ENCODE results near the gene DESI2.
"Not testable (repeated sequence)": the region's sequence is repeated elsewhere in the genome, so short reads cannot be mapped to it uniquely, and the experiment has no call there.

Gene DESI2

DNA sequence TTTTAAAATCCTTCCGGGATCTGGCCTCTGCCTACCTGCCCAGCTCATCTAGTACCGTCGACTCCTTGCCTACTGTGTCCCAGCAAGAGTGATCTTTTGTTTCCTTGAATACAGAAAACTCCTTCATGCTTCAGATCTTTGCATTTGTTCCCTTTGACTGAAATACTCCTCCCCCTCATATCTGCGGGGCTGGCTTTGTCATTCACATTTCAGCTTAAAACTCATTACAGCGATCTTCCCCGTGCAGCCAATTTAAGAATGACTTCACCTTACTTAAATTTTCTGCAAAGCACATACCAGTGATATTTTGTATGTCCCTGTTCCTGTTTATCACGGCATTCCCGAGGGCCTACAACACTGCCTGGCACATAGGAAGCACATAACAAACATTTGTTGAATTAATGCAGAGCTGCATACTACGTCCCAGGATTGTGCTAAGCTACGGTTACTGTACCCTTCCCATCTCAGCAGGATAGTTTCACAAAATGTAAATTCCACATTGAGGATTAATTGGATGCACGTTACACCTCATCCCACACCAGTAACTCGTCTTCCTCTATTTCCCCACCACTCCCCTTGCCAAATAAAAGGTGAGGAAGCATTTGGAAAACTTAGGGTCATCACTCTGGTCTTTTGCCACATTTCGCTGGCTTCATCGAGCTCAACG is 837 bp upstream of the DESI2 start:
- peak; percentile 27 for DNase-seq
- in situ Hi-C loops (cut with HindIII; ENCODE audit: low pct_ligation_motif_present, low pct_unique_long_range_greater_than_20kb, low sequenced_read_pairs): no loop called here

DNA sequence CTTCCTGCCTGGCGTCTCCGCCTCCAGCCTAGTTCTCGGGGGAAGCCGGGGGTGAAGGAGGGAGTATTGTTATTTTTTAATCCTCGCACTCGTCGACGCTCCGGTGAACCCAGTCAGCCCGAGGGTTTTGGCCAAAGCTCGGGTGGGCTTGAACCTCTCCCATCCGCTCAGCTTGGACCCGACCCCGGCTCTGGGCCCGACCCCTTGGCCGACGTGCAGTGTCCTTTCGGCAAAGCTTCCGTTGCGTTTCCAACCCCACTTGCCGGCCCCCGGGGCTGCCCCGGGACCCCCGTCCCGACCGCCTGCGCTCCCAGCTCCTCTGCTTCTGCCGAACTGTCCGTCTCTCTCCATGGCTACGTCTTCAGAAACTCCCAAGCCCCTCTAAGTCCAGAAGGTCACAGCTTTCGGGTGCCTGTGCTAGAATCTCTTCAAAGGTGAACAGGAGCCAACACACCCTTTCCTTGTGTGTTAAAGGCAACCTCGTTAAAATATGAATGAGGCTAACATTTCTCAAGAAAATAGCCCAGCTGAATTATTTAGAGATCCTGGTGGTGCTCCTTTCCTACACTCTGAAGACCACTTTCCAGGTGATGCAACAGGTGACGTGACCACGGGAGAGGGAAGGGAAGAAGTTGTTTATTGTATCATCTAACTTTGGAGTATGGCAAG is 647 bp downstream of the DESI2 start:
- DNase-seq: peak; percentile 37
- in situ Hi-C loops (cut with HindIII; ENCODE audit: low pct_ligation_motif_present, low pct_unique_long_range_greater_than_20kb, low sequenced_read_pairs): no loop called here

DNA sequence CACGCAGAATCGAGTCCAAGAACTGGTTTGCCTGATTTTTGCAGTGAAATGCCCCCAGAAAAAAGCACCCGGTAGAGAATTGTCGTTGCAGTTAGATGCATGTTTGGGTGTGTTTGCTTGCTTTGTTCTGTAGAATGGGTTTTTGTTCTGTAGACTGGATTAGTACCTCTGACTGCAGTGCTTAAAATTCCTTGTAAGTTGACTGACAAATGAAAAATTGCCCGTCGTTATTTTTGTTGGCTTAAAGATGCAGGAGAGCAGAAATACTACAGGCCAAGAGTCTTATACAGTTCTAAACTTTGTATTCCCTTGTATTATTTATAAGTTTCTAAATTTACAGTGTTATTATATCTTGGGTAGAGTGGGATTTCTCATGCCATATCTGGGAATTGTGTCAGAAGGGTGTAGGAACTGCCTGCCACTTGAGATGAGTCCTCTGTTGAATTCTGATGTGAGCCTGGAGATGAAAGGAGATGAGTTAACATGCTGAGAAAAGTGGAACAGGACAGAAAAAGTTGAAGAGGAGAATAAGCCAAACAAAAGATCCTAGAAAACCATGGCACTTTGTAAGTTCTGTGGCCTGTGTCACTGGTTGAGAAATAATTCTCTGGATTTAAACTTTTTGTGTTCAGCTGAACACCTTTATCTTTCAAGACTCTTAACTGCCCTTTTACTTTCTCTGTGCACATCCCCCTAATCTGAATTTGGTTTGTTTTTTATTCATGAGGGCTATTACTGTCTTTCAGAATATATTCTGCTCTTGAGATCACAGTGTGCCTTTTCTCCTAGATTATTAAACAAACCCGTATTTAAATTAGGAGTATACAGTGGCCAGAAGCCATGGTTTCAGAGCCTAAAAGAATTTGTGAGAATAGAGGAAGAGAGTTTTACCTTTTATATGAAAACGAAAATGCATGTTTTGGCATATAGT is 1.4 kb downstream of the DESI2 start:
- DNase-seq: peak; percentile 9
- in situ Hi-C loops (cut with HindIII; ENCODE audit: low pct_ligation_motif_present, low pct_unique_long_range_greater_than_20kb, low sequenced_read_pairs): no loop called here

DNA sequence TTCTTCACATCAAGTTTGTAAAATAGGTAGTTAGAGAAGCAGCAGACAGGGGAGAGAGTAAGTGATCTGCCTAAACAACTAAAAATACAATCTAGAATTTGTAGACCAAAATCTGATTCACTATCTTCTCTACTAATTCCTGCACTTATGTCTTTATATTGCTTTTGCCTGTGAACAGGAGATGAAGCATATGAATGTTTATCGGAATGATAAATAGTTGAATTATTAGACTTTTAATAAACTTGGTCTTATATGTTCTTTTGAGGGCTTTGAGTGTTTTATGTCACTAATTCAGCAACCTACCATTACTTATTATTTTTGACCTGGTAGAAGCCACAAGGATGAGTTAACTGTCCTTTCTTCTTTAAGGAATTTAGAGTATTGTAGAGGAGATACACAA is 2.3 kb downstream of the DESI2 start:
- in situ Hi-C loops (cut with HindIII; ENCODE audit: low pct_ligation_motif_present, low pct_unique_long_range_greater_than_20kb, low sequenced_read_pairs): no loop called here
- no peak for DNase-seq

DNA sequence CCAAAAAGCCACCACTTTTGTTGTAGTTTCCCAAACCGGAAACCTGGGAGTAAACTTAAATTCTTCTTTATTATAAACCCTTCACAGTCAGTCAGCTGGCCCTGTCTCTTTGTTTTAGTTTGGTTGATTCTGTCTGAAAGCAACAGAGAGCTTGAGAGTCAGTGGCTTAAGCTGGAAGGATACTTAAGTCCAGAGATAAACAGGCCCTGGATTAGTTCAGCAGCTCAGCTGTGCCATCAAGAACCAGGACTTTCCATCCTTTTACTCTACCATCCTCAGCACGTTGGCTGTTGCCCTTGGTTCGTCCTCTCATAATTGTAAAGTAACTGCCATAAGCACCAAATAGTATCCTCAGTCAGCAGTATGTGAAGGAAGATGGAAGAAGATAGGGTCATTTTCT is 4.5 kb downstream of the DESI2 start:
- in situ Hi-C loops (cut with HindIII; ENCODE audit: low pct_ligation_motif_present, low pct_unique_long_range_greater_than_20kb, low sequenced_read_pairs): no loop called here
- DNase-seq: no peak

DNA sequence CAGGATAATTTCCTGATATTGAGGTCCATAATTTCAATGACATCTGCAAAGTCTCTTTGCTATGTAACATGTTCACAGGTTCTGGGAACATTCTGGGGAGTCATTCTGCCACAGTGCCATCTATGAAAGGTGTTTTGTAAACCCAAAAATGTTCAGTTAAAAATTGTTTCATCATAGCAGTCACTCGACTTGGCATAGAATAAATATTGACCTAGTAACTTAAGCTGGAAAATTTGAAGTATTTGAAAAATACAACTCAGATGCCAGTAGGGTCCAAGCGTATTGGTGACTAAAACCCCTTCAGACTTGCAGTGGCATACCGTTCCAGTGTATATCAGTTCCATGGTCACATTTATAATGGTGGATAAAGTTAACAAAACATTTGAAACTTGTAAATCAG is 6.8 kb downstream of the DESI2 start:
- in situ Hi-C loops (cut with HindIII; ENCODE audit: low pct_ligation_motif_present, low pct_unique_long_range_greater_than_20kb, low sequenced_read_pairs): no loop called here
- no peak for DNase-seq

DNA sequence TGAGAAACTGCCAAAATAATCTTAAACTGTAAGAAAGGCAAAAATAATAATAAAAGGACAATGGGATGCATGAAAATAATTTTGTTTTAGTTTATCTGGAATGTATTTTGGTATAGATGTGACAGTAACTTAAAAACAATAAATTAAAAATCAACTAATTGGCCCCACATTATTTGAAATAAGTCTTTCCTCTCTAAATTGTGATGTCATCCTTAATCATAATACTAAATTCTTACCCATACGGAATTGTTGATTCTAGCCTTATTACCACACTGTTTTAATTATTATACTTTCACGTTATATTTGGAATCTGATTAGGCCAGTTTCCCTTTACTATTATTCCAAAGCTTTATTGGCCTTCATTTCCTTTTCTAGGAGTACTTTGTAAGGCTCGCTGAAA is 7.7 kb downstream of the DESI2 start:
- no peak for DNase-seq
- in situ Hi-C loops (cut with HindIII; ENCODE audit: low pct_ligation_motif_present, low pct_unique_long_range_greater_than_20kb, low sequenced_read_pairs): no loop called here

DNA sequence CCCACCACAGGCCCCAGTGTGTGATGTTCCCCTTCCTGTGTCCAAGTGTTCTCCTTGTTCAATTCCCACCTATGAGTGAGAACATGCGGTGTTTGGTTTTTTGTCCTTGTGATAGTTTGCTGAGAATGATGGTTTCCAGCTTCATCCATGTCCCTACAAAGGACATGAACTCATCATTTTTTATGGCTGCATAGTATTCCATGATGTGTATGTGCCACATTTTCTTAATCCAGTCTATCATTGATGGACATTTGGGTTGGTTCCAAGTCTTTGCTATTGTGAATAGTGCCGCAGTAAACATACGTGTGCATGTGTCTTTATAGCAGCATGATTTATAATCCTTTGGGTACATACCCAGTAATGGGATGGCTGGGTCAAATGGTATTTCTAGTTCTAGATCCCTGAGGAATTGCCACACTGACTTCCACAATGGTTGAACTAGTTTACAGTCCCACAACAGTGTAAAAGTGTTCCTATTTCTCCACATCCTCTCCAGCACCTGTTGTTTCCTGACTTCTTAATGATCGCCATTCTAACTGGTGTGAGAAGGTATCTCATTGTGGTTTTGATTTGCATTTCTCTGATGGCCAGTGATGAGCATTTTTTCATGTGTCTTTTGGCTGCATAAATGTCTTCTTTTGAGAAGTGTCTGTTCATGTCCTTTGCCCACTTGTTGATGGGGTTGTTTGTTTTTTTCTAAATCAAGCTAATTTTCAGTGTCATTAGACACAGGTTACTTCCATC is 8.8 kb downstream of the DESI2 start:
- DNase-seq; in situ Hi-C loops (cut with HindIII; ENCODE audit: low pct_ligation_motif_present, low pct_unique_long_range_greater_than_20kb, low sequenced_read_pairs): not testable (repeated sequence)

DNA sequence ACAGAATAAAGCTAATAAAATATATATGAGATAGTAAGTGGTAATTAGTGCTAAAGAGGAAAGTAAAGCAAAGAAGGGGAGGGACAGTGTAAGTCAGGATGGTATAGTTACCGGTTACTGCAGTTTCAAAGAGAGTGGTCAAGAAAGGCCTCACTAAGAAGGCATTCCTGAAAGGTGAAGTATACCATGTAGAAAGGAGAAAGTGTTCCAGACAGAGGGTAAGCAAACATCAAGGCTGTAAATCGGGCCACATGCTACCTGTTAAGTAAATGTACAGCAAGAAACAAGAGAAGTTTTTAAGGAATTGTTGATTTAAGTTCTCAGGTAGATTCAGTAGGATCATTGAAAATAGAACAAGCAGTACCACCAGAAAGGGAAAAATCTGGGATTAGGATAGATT is 9.7 kb downstream of the DESI2 start:
- DNase-seq: peak; percentile 59
- in situ Hi-C loops (cut with HindIII; ENCODE audit: low pct_ligation_motif_present, low pct_unique_long_range_greater_than_20kb, low sequenced_read_pairs): no loop called here

DNA sequence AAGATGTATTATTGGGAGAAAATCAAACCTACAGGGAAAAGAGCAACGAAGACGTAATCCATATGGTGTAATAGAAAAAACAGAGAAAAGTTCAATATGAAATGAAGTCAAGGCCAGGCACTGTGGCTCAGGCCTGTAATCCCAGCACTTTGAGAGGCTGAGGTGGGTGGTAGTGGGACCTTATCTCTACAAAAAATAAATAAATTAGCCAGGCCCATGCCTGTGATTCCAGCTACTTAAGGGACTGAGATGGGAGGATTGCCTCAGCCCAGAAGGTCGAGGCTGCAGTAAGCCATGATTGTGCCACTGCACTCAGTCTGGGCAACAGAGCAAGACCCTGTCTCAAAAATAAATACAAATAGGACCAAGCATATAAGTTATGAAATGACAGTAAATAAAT is 11.4 kb downstream of the DESI2 start:
- no peak for DNase-seq
- in situ Hi-C loops (cut with HindIII; ENCODE audit: low pct_ligation_motif_present, low pct_unique_long_range_greater_than_20kb, low sequenced_read_pairs): no loop called here

DNA sequence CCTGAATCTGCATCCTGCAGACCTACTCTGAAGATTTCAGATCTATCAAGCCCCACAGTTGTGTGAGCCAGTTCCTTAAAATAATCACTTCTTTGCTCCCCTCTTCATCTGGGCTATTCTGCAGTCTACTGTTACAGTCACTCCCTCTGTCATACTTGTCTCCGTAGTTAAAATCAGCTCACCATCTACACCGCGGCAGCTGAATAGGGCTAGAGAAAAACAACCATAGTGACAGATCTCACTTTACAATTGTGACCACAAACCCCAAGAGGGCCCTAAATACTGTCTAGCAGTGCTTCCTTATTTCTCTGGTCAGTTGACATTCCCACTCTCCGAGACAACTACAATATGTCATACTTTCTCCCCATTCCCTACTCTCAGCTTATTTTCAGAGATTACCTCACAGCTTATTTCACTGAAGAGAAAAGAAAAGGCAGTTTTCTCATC is 12.9 kb downstream of the DESI2 start:
- no peak for DNase-seq
- in situ Hi-C loops (cut with HindIII; ENCODE audit: low pct_ligation_motif_present, low pct_unique_long_range_greater_than_20kb, low sequenced_read_pairs): no loop called here

DNA sequence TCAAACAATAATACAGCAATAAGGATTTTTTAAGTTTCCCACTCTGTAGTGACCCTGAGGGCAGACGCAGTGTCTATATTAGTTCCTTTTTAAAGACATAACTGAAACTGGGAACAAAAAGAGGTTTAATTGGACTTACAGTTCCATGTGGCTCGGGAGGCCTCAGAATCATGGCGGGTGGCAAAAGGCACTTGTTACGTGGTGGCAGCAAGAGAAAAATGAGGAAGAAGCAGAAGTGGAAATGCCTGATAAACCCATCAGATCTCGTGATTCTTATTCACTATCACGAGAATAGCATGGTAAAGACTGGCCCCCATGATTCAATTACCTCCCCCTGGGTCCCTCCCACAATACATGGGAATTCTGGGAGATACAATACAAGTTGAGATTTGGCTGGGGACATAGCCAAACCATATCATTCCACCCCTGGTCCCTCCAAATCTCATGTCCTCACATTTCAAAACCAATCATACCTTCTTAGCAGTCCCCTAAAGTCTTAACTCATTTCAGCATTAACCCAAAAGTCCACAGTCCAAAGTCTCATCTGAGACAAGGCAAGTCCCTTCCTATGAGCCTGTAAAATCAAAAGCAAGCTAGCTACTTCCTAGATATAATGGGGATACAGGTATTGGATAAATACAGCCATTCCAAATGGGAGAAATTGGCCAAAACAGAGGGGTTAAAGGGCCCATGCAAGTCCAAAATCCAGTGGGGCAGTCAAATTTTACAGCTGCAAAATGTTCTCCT is 13.9 kb downstream of the DESI2 start:
- DNase-seq; in situ Hi-C loops (cut with HindIII; ENCODE audit: low pct_ligation_motif_present, low pct_unique_long_range_greater_than_20kb, low sequenced_read_pairs): not testable (repeated sequence)

DNA sequence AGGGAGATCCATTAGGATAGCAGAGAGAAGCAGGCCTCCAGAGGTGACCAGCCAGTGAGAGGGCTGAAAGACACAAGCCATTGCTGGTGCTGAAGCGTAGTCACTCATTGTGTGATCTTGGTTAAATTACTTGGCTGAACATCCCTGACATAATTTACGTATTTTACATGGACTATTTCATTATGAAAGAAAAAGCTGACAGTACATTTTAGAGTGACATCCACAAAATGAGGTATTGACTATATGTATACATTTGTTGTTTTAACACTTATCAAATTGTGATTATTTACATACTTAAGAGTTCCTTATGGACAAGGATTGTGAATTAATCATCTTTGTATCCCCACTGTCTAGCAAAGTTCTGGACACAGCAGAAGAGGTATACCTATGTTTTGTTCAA is 14.9 kb downstream of the DESI2 start:
- in situ Hi-C loops (cut with HindIII; ENCODE audit: low pct_ligation_motif_present, low pct_unique_long_range_greater_than_20kb, low sequenced_read_pairs): no loop called here

DNA sequence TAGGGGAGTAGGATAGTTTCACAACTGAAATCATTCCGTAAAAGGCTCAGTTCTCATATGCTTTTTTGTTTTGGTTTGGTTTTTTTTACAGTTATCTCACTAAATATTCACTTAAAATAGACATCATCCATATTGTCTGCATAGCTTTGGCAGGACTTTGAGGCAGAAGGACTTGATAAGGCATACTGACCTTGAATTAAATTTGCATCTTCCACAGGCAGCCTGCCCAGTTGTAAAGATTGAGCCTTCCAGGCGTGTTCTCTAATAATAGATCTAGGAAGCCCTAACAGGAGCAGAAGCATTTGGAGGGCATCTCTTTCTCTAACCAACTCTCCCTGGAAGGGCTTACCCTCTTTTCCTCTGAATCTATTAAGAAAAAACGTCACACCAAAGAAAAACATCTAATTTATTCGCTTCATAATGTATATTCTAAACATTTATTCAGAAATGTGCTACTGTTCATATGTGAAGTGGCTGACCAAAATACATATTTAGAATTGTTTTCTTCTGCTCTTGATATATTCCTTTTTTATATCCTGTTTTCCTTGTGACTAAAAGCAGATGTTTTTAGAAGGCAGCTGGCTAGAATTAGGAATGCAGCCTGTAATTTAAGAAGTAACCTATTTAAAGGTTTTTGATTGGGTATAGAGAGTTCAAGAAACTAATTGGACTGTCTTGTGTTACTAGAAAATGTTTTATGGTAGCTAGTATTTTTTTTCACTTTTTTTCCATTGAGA is 20.2 kb downstream of the DESI2 start:
- in situ Hi-C loops (cut with HindIII; ENCODE audit: low pct_ligation_motif_present, low pct_unique_long_range_greater_than_20kb, low sequenced_read_pairs): no loop called here
- no peak for DNase-seq

More for the DNA sequence above, 14.9 kb downstream of the DESI2 start:
- DNase-seq: no peak

DNA sequence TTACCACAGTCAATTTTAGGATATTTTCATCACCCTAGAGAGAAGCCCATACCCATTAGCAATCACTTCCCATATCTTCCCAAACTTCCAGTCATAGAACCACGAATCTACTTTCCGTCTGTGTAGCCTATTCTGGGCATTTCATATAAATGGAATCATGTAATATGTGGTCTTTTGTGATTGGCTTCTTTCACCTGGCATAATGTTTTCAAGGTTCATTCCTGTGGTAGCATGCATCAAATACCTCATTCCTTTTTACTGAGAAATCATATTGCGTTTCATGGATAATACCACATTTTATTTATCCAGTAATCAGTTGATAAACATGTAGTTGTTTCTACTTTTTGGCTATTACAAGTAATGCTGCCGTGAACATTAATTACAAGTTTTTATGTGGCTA is 21.5 kb downstream of the DESI2 start:
- DNase-seq: no peak
- in situ Hi-C loops (cut with HindIII; ENCODE audit: low pct_ligation_motif_present, low pct_unique_long_range_greater_than_20kb, low sequenced_read_pairs): no loop called here

DNA sequence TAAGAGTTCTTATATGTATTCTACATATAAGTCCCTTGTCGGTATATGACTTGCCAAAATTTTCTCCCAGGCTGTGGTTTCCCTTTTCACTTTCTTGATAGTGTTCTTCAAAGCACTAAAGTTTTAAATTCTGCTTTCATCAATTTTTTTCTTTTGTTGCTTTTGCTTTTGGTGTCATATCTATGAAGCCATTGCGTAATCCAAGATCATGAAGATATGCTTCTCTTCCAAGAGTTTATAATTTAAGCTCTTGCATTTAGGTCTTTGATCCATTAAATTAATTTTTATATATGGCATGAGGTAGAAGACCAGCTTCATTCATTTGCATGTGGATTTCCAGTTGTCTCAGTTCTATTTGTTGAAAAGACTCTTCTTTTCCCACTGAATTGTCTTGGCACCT is 22.2 kb downstream of the DESI2 start:
- in situ Hi-C loops (cut with HindIII; ENCODE audit: low pct_ligation_motif_present, low pct_unique_long_range_greater_than_20kb, low sequenced_read_pairs): no loop called here
- DNase-seq: no peak

DNA sequence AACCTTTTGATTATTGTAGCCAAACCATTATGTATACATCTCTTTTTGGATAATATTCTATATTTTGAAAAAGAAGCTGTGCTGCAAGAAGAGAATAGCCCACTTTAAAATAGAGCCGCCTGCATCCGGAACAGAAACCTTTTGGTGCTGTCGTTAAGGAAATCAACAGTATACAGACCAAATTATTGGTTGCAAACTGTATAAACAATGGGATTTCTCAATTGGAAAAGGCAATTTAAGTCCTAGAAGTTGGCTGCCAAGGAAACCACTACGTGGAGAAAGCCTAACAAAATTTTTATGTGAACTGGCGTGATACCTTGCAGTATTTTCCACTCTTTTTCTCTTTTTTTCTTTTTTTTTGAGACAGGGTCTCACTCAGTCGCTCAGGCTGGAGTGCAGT is 25.8 kb downstream of the DESI2 start:
- no peak for DNase-seq
- in situ Hi-C loops (cut with HindIII; ENCODE audit: low pct_ligation_motif_present, low pct_unique_long_range_greater_than_20kb, low sequenced_read_pairs): no loop called here
